A549 (cell line): Measurements from ENCODE around the gene GRAP2. TPM values are rescaled to one million over a fixed set of nuclear protein-coding genes. Genes with fewer than 3 reads are reported as not detected.

Experiments
- ATAC-seq, 2 experiments: fragments of 200-7000 bp in 1 of 2; fragments of >200 bp in 1 of 2; cut with Nextera tagmentation in 1 of 2; cut with Tn5 transposase in 1 of 2; 3 replicates each; pipeline versions ENCODE4 v1.8.0 to v1.9.1; 2018 to 2020; ENCODE audit warnings: mild to moderate bottlenecking in 1 of 2, moderate library complexity in 1 of 2
- CTCF ChIA-PET: fragments of 300-600 bp; sonication (Branson Sonifier 250); formaldehyde crosslinking; extraction: SDS; loops from one replicate; lab custom pipeline; 2021; ENCODE audit warnings: antibody characterized with exemption, inconsistent platforms; lab: Yijun Ruan, JAX
- POLR2A ChIA-PET: fragments of 350-600 bp; formaldehyde crosslinking; extraction: SDS; loops from one replicate; lab custom pipeline; 2021; ENCODE audit warnings: antibody characterized with exemption, inconsistent platforms; lab: Yijun Ruan, JAX
- DNase-seq, 2 experiments: peaks; one replicate each; pipeline versions ENCODE4 v3.0.0 to v3.0.0-alpha.2; 2011 to 2016; ENCODE audit warnings: low read depth in 1 of 2, low spot score in 1 of 2
- FAIRE-seq: peaks from 2 replicates; lab custom pipeline; 2011; peaks lifted over from hg19 to GRCh38; lab: Jason Lieb, UNC
- H3K27ac ChIP-seq, 2 experiments: fragments of >200 bp; sonication (Bioruptor Twin); formaldehyde crosslinking; 3 replicates each; pipeline ENCODE4 v1.5.1; 2016 to 2017
- H3K4me1 ChIP-seq: fragments of >200 bp; sonication (Bioruptor Twin); formaldehyde crosslinking; 3 replicates; pipeline ENCODE4 v1.6.1; 2016
- H3K4me2 ChIP-seq: fragments of >200 bp; sonication (Bioruptor Twin); formaldehyde crosslinking; 3 replicates; pipeline ENCODE4 v1.6.1; 2016
- H3K4me3 ChIP-seq: fragments of >200 bp; sonication (Bioruptor Twin); formaldehyde crosslinking; 3 replicates; pipeline ENCODE4 v1.5.1; 2016
- H3K9me3 ChIP-seq: fragments of >200 bp; sonication (Bioruptor Twin); formaldehyde crosslinking; 3 replicates; pipeline ENCODE4 v1.6.1; 2016
- CHD4 ChIP-seq: fragments of 200-600 bp; sonication (generic); IDR thresholded peaks from 2 replicates; pipeline ENCODE4 v1.6.1; 2016; ENCODE audit warnings: antibody characterized with exemption, mild to moderate bottlenecking, borderline replicate concordance
- E2F6 ChIP-seq: IDR thresholded peaks from 2 replicates; pipeline ENCODE4 v1.6.1; 2012; ENCODE audit warnings: low read depth, borderline replicate concordance
- ELK1 ChIP-seq: fragments of 150-350 bp; IDR thresholded peaks from 2 replicates; pipeline ENCODE4 v1.6.1; 2014; ENCODE audit warnings: low read depth, mild to moderate bottlenecking, low read length
- ESRRA ChIP-seq: fragments of 150-350 bp; IDR thresholded peaks from 2 replicates; pipeline ENCODE4 v1.6.1; 2014; ENCODE audit warnings: mild to moderate bottlenecking, low read length, borderline replicate concordance
- FOSB ChIP-seq: fragments of 250-450 bp; sonication (Bioruptor Pico); IDR thresholded peaks from 2 replicates; pipeline ENCODE4 v1.5.0; 2020; ENCODE audit warnings: mild to moderate bottlenecking, moderate library complexity
- FOSL2 ChIP-seq, 2 experiments: fragments of 450-650 bp in 1 of 2; fragments of >200 bp in 1 of 2; sonication (Bioruptor Twin) in 1 of 2; formaldehyde crosslinking; IDR thresholded peaks; 2 replicates each; pipeline versions ENCODE4 v1.5.0 to v1.6.1; 2016 to 2020; ENCODE audit warnings: mild to moderate bottlenecking in 1 of 2, moderate library complexity in 1 of 2
- HMGXB4 ChIP-seq: fragments of 250-450 bp; sonication (Bioruptor Pico); IDR thresholded peaks from 2 replicates; pipeline ENCODE4 v1.5.0; 2021; ENCODE audit warnings: mild to moderate bottlenecking, moderate library complexity, borderline replicate concordance
- HOXA7 ChIP-seq: fragments of 250-450 bp; sonication (Bioruptor Pico); IDR thresholded peaks from 2 replicates; pipeline ENCODE4 v1.5.0; 2020; ENCODE audit warnings: mild to moderate bottlenecking, moderate library complexity
- JUN ChIP-seq, 2 experiments: fragments of >200 bp; sonication (Bioruptor Twin); formaldehyde crosslinking; IDR thresholded peaks; 2 replicates in 1 of 2; 3 replicates in 1 of 2; pipeline ENCODE4 v1.6.1; 2016 to 2017
- JUNB ChIP-seq: fragments of >200 bp; sonication (Bioruptor Twin); formaldehyde crosslinking; IDR thresholded peaks from 2 replicates; pipeline ENCODE4 v1.6.1; 2016
- KDM5A ChIP-seq: fragments of 200-600 bp; sonication (generic); IDR thresholded peaks from 2 replicates; pipeline ENCODE4 v1.6.1; 2016; ENCODE audit warnings: antibody characterized with exemption, mild to moderate bottlenecking
- MAFK ChIP-seq: fragments of 450-650 bp; IDR thresholded peaks from 2 replicates; pipeline ENCODE4 v1.6.1; 2014; ENCODE audit not compliant: partially characterized antibody
- MAX ChIP-seq: IDR thresholded peaks from 2 replicates; pipeline ENCODE4 v1.6.1; 2012
- NPAS2 ChIP-seq: fragments of 250-450 bp; sonication (Bioruptor Pico); IDR thresholded peaks from 2 replicates; pipeline ENCODE4 v1.8.0; 2022; ENCODE audit warnings: mild to moderate bottlenecking, moderate library complexity, borderline replicate concordance
- PHF8 ChIP-seq: fragments of 200-600 bp; sonication (generic); IDR thresholded peaks from 2 replicates; pipeline ENCODE4 v1.6.1; 2016; ENCODE audit warnings: low read depth, mild to moderate bottlenecking, antibody characterized with exemption, moderate library complexity, borderline replicate concordance
- POLR2A ChIP-seq: IDR thresholded peaks from 2 replicates; pipeline ENCODE4 v1.6.1; 2012; ENCODE audit warnings: mild to moderate bottlenecking, low read length
- RAD21 ChIP-seq, 2 experiments: fragments of >200 bp in 1 of 2; sonication (Bioruptor Twin) in 1 of 2; formaldehyde crosslinking in 1 of 2; IDR thresholded peaks in 1 of 2; conservative IDR thresholded peaks in 1 of 2; 2 replicates in 1 of 2; 3 replicates in 1 of 2; pipeline ENCODE4 v1.6.1; 2012 to 2018; ENCODE audit warnings: inconsistent platforms in 1 of 2
- RARB ChIP-seq: fragments of 250-450 bp; sonication (Bioruptor Pico); IDR thresholded peaks from 2 replicates; pipeline ENCODE4 v1.8.0; 2021; ENCODE audit warnings: mild to moderate bottlenecking, moderate library complexity
- RFX5 ChIP-seq: fragments of 450-650 bp; IDR thresholded peaks from 2 replicates; pipeline ENCODE4 v1.7.1; 2014; ENCODE audit warnings: antibody characterized with exemption, mild to moderate bottlenecking, moderate library complexity
- TFCP2L1 ChIP-seq: fragments of 250-450 bp; sonication (Bioruptor Pico); IDR thresholded peaks from 2 replicates; pipeline ENCODE4 v1.5.0; 2021; ENCODE audit warnings: mild to moderate bottlenecking
- USF2 ChIP-seq: fragments of 450-650 bp; IDR thresholded peaks from 2 replicates; pipeline ENCODE4 v1.6.1; 2014; ENCODE audit warnings: antibody characterized with exemption
- ZFP36 ChIP-seq: fragments of 450-650 bp; IDR thresholded peaks from 2 replicates; pipeline ENCODE4 v1.6.1; 2014; ENCODE audit warnings: borderline replicate concordance; ENCODE audit not compliant: partially characterized antibody
- WGBS: methylation state at CpG from one replicate; pipeline ENCODE4 v1.1.6; 2017; ENCODE audit errors: missing lambda C conversion rate; 5-methylcytosine and 5-hydroxymethylcytosine counted together
- polyA plus RNA-seq, 4 experiments: library from polyadenylated mRNA; depleted of rRNA in 3 of 4; stranded (reverse); fragments of >200 nt; fragmentation: RNase III in 1 of 4; extraction: RNeasy Plus Mini Kit Qiagen cat#74134 plus additional on column Dnase treatment in 1 of 4; gene quantifications; 2 replicates in 3 of 4; 3 replicates in 1 of 4; pipeline ENCODE4 v1.2.3, GENCODE V29; 2011 to 2017
- TF ChIP-seq, protein P1 (sequence below): fragments of >200 bp; sonication (Bioruptor Twin); formaldehyde crosslinking; IDR thresholded peaks from 3 replicates; pipeline ENCODE4 v1.6.1; 2016
- TF ChIP-seq, protein P2 (sequence below): fragments of >200 bp; sonication (Bioruptor Twin); formaldehyde crosslinking; IDR thresholded peaks from 2 replicates; pipeline ENCODE4 v1.6.1; 2016

The GRAP2 gene
- polyA plus RNA-seq, 2 of the 4 experiments (the other 2 are of a cell fraction): not detected

DNA sequence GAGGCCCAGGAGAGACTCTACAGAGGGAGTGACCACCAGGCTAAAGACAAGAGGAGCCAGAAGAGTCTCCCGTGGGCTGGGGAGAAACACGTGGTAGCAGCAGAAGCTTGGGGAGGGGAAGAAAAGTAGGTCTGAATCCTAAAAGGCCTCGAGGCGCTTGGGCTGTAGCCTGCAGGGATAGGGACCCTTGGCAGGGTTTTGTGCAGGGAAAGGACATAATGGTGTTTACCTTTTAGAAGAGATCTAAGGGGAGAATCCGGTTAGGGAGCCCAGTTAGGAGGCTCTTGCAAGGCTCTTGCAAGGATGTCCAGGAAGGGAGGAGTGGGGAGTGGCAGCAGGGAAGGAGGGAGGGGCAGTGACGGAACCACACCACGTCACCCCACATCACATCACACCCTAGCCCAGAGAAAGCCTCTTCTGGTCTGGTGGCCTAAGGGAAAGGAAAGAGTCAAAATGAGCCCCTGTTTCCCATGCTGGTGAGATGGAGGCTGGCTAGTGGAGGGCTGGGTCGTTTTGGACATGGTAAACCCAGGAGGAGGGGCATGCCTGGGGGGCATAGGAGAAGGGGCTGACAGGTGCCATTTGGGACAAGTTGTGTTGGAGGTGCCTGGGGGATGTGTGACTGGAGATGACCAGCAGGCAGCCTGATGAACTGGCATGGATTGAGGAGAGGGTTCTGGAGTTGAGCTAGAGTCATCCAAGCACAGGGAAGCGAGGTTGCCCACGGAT, 87.7 kb downstream of the GRAP2 start (continued):
- TF ChIP-seq ELK1: no peak
- no peak for TF ChIP-seq NPAS2 (CRISPR knock-in tag)
- TF ChIP-seq, protein P1, sequence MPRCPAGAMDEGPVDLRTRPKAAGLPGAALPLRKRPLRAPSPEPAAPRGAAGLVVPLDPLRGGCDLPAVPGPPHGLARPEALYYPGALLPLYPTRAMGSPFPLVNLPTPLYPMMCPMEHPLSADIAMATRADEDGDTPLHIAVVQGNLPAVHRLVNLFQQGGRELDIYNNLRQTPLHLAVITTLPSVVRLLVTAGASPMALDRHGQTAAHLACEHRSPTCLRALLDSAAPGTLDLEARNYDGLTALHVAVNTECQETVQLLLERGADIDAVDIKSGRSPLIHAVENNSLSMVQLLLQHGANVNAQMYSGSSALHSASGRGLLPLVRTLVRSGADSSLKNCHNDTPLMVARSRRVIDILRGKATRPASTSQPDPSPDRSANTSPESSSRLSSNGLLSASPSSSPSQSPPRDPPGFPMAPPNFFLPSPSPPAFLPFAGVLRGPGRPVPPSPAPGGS: no peak
- no peak for TF ChIP-seq KDM5A
- TF ChIP-seq POLR2A: no peak
- no peak for TF ChIP-seq PHF8
- TF ChIP-seq RARB (CRISPR knock-in tag): no peak
- TF ChIP-seq RAD21 (conservative IDR thresholded peaks at IDR 0.05 in 1 of 2, IDR thresholded peaks at IDR 0.05 in 1 of 2): no peak
- TF ChIP-seq MAFK: no peak

DNA sequence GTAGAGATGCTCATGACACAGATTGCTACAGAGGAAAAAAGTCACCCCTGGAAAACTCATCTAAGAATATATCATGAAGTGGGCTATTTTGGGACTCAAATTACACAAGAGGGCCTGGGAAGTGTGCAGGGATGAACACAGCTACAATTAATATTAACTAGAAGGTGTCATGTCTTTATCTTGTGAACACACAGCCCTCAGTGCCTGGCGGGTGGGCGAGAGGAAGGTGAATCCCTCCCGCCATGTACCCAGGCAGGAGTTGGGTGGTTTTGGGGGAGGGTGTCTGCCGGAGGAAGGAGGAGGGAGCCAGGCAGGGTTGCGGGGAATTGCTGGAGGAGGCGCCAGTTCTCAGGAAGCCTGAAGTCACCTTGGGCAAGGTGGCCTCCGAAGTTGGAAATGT, 88.7 kb downstream of the GRAP2 start:
- POLR2A ChIA-PET: no interaction called here
- FAIRE-seq: no peak
- TF ChIP-seq HMGXB4: no peak
- TF ChIP-seq HOXA7: no peak
- TF ChIP-seq TFCP2L1: no peak
- no peak for TF ChIP-seq FOSL2 (IDR thresholded peaks at IDR 0.05)
- no peak for TF ChIP-seq FOSL2 (CRISPR knock-in tag; IDR thresholded peaks at IDR 0.05)
- TF ChIP-seq ZFP36: no peak
- TF ChIP-seq CHD4: no peak
- TF ChIP-seq RFX5: no peak
- TF ChIP-seq ESRRA: no peak
- TF ChIP-seq PHF8: no peak
- no peak for TF ChIP-seq JUN (IDR thresholded peaks at IDR 0.05)
- no peak for TF ChIP-seq FOSB
- TF ChIP-seq E2F6: no peak
- TF ChIP-seq, protein P2, sequence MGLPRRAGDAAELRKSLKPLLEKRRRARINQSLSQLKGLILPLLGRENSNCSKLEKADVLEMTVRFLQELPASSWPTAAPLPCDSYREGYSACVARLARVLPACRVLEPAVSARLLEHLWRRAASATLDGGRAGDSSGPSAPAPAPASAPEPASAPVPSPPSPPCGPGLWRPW: no peak
- TF ChIP-seq MAX: no peak
- no peak for TF ChIP-seq RAD21 (conservative IDR thresholded peaks at IDR 0.05 in 1 of 2, IDR thresholded peaks at IDR 0.05 in 1 of 2)
- TF ChIP-seq JUNB: no peak
- no peak for TF ChIP-seq USF2
- TF ChIP-seq, all 56 proteins: peak for 0
- Histone ChIP-seq H3K4me2 (no peak overlapping the region), H3K27ac (no peak overlapping the region), H3K9me3 (no peaks in the 10 kb centered on the region), H3K4me3 (no peak overlapping the region), H3K4me1 (no peaks in the 10 kb centered on the region; the same call in 2 of the 3 replicates)
- no peak for DNase-seq
- 84% methylated on average over 6 of the region's 7 CpGs for WGBS
- CTCF ChIA-PET: interaction anchor here (1.2 kb wide), 1 partner anchor 35 kb away, joined by 5 read pairs; no protein-coding TSS in a partner anchor
- ATAC-seq: no peak
